Loucy (cell line): ENCODE results near the gene KCNIP3.

Source experiments
- CTCF ChIP-seq: fragments of 200-600 bp; sonication (generic); conservative IDR thresholded peaks from 2 replicates; pipeline ENCODE4 v1.5.1; 2014; ENCODE audit warnings: mild to moderate bottlenecking, antibody characterized with exemption, low read length
- EZH2phosphoT487 ChIP-seq: fragments of 200-600 bp; IDR thresholded peaks from 2 replicates; pipeline ENCODE4 v1.6.1; 2018; ENCODE audit warnings: antibody characterized with exemption, mild to moderate bottlenecking, moderate library complexity, borderline replicate concordance

GRCh38 chr2:95344656-95345055, 47.5 kb downstream of the KCNIP3 start:
- TF ChIP-seq CTCF (no peak), EZH2phosphoT487 (no peak)
